Fibroblast of lung (primary cell): Measurements from ENCODE around the gene FAM209A. TPM values are rescaled to one million over a fixed set of nuclear protein-coding genes. Genes with fewer than 3 reads are reported as not detected.
"Not testable (repeated sequence)": the region's sequence is repeated elsewhere in the genome, so short reads cannot be mapped to it uniquely, and the experiment has no call there.

ENCODE experiments used
- DNase-seq, 2 donors: peaks; one replicate each; pipeline versions ENCODE4 v3.0.0 to v3.0.0-alpha.2; 2010; ENCODE audit warnings: low read depth in 2 of 2
- H2AFZ ChIP-seq: 2 replicates; pipeline ENCODE4 v1.5.1; 2012; ENCODE audit warnings: low read length, control low read depth, inconsistent platforms
- H3K27ac ChIP-seq: 2 replicates; pipeline ENCODE4 v1.5.1; 2011; ENCODE audit warnings: low read length, control low read depth; ENCODE audit not compliant: insufficient read depth
- H3K27me3 ChIP-seq: 2 replicates; pipeline ENCODE4 v1.5.1; 2011; ENCODE audit warnings: mild to moderate bottlenecking, low read length; ENCODE audit not compliant: control insufficient read depth, insufficient read depth
- H3K36me3 ChIP-seq: 2 replicates; pipeline ENCODE4 v1.5.1; 2011; ENCODE audit warnings: low read length; ENCODE audit not compliant: control insufficient read depth, insufficient read depth
- H3K4me1 ChIP-seq: 2 replicates; pipeline ENCODE4 v1.5.1; 2011; ENCODE audit warnings: low read length; ENCODE audit not compliant: control insufficient read depth, insufficient read depth; ENCODE audit errors: extremely low read depth
- H3K4me2 ChIP-seq: 2 replicates; pipeline ENCODE4 v1.5.1; 2011; ENCODE audit warnings: low read length, control low read depth; ENCODE audit not compliant: insufficient read depth; ENCODE audit errors: extremely low read depth
- H3K4me3 ChIP-seq, 4 experiments: fragments of 200-600 bp in 1 of 4; sonication (generic) in 1 of 4; replicated peaks in 1 of 4; 2 replicates each; pipeline ENCODE4 v1.5.1; 2011 to 2016; ENCODE audit warnings: low read length in 4 of 4, low read depth in 3 of 4, mild to moderate bottlenecking in 3 of 4, control low read depth in 2 of 4, inconsistent platforms in 1 of 4, mixed read lengths in 1 of 4; ENCODE audit not compliant: insufficient read depth in 1 of 4; ENCODE audit errors: control extremely low read depth in 1 of 4
- H3K79me2 ChIP-seq: 2 replicates; pipeline ENCODE4 v1.5.1; 2012; ENCODE audit warnings: mild to moderate bottlenecking, low read length, inconsistent platforms; ENCODE audit not compliant: control insufficient read depth, insufficient read depth
- H3K9ac ChIP-seq: 2 replicates; pipeline ENCODE4 v1.5.1; 2011; ENCODE audit warnings: mild to moderate bottlenecking, low read length, control low read depth; ENCODE audit not compliant: insufficient read depth
- H3K9me3 ChIP-seq: 2 replicates; pipeline ENCODE4 v1.5.1; 2012; ENCODE audit warnings: low read depth, low read length; ENCODE audit not compliant: control insufficient read depth, insufficient read depth
- H4K20me1 ChIP-seq: 2 replicates; pipeline ENCODE4 v1.5.1; 2011; ENCODE audit warnings: low read length; ENCODE audit not compliant: control insufficient read depth, insufficient read depth; ENCODE audit errors: extremely low read depth
- CTCF ChIP-seq, 2 donors: IDR thresholded peaks in 1 of 2; conservative IDR thresholded peaks in 1 of 2; 1 replicate in 1 of 2; 2 replicates in 1 of 2; pipeline ENCODE4 v1.5.1; 2011 to 2012; ENCODE audit warnings: low read length in 2 of 2, control low read depth in 1 of 2, inconsistent platforms in 1 of 2, low read depth in 1 of 2, mild to moderate bottlenecking in 1 of 2
- EZH2 ChIP-seq: IDR thresholded peaks from 2 replicates; pipeline ENCODE4 v1.5.1; 2012; ENCODE audit warnings: low read length, control low read depth, mild to moderate bottlenecking; ENCODE audit errors: missing control alignments
- polyA plus RNA-seq, 2 donors: library from polyadenylated mRNA; depleted of rRNA in 1 of 2; stranded (reverse) in 1 of 2; unstranded in 1 of 2; fragments of >200 nt; gene quantifications; 2 replicates each; pipeline ENCODE4 v1.2.1, GENCODE V29; 2011 to 2012; ENCODE audit warnings: missing spikeins in 1 of 2
- total RNA-seq: library from RNA; depleted of rRNA; stranded (reverse); fragments of >200 nt; gene quantifications from 2 replicates; pipeline ENCODE4 v1.2.1, GENCODE V29; 2014

The FAM209A gene
- total and polyA plus RNA-seq, 2 donors (not counting 1 experiment from before 2014, with no cell fraction given) = 0.07 TPM; not detected in 1

- Histone ChIP-seq H3K4me3 (no peak overlapping the region), H3K36me3 (peaks cover 2% of the 10 kb centered on the region), H3K9me3 (no peaks in the 10 kb centered on the region), H4K20me1 (no peaks in the 10 kb centered on the region), H3K4me1 (no peaks in the 10 kb centered on the region), H2AFZ (no peak overlapping the region), H3K79me2 (no peaks in the 10 kb centered on the region), H3K4me2 (no peak overlapping the region), H3K27me3 (no peaks in the 10 kb centered on the region), H3K9ac (no peak overlapping the region), H3K27ac (no peak overlapping the region)
- DNase-seq = no peak
- TF ChIP-seq EZH2 = no peak
- TF ChIP-seq CTCF (conservative IDR thresholded peaks at IDR 0.05 in 1 of 2, IDR thresholded peaks at IDR 0.05 in 1 of 2; ENCODE audit: low read depth in 1 of 2, low read length in 2 of 2) = no peak
These were observed 2.2 kb upstream of the FAM209A start for GRCh38 chr20:56522311-56522710.

GRCh38 chr20:56527521-56527920, 3.0 kb downstream of the FAM209A start:
- H2AFZ ChIP-seq = no peak overlapping the region
- no peak overlapping the region for H3K4me3 ChIP-seq
- DNase-seq = no peak
- H3K79me2 ChIP-seq = no peaks in the 10 kb centered on the region
- no peaks in the 10 kb centered on the region for H3K4me1 ChIP-seq
- no peak overlapping the region for H3K4me2 ChIP-seq
- no peak overlapping the region for H3K9ac ChIP-seq
- no peak overlapping the region for H3K27ac ChIP-seq
- no peak for TF ChIP-seq EZH2
- no peak for TF ChIP-seq CTCF (conservative IDR thresholded peaks at IDR 0.05 in 1 of 2, IDR thresholded peaks at IDR 0.05 in 1 of 2; ENCODE audit: low read depth in 1 of 2, low read length in 2 of 2)
- no peaks in the 10 kb centered on the region for H4K20me1 ChIP-seq
- H3K9me3 ChIP-seq = no peaks in the 10 kb centered on the region
- H3K27me3 ChIP-seq = no peaks in the 10 kb centered on the region
- no peaks in the 10 kb centered on the region for H3K36me3 ChIP-seq

- DNase-seq, H3K4me3 ChIP-seq, H3K79me2 ChIP-seq, H2AFZ ChIP-seq, H3K27ac ChIP-seq, H3K4me1 ChIP-seq, H3K27me3 ChIP-seq, H3K36me3 ChIP-seq, H3K9me3 ChIP-seq, H4K20me1 ChIP-seq, H3K4me2 ChIP-seq, H3K9ac ChIP-seq: not testable (repeated sequence)
These were observed 8.4 kb downstream of the FAM209A start, which contains the start of gene FAM209B for GRCh38 chr20:56532946-56533345. FAM209B (plus strand) TSS chr20:56533246; CDS start chr20:56533342, 96 bp downstream.
